ENCODE results near the gene SIPA1L3. TPM values are rescaled to one million over a fixed set of nuclear protein-coding genes. Genes with fewer than 3 reads are reported as not detected.

Gene SIPA1L3
- total RNA-seq, 2 experiments from 2014 or later: 8.9 to 9.8 TPM

GRCh38 chr19:38132781-38133180, 225.8 kb downstream of the SIPA1L3 start:
- Mint-ChIP-seq H3K36me3 (ENCODE audit: low read depth) (no peaks in the 10 kb centered on the region), H3K4me1 (ENCODE audit: low read depth) (no peaks in the 10 kb centered on the region), H3K4me3 (no peak overlapping the region), H3K27me3 (no peaks in the 10 kb centered on the region), H3K27ac (no peak overlapping the region), H3K9me3 (no peaks in the 10 kb centered on the region)
- no peak for TF ChIP-seq CTCF (IDR thresholded peaks at IDR 0.05)
- POLR2A ChIA-PET: no interaction called here
- DNase-seq (no peak), ATAC-seq (no peak)
- CTCF ChIA-PET: interaction anchor here (1.0 to 3.3 kb wide), 3 partner anchors 10 to 230 kb away, joined by 3 to 18 read pairs (median 3); no protein-coding TSS in a partner anchor
- intact Hi-C loops (cut with micrococcal nuclease): no loop called here

GRCh38 chr19:38133319-38133718, 226.3 kb downstream of the SIPA1L3 start:
- Mint-ChIP-seq H3K9me3 (no peaks in the 10 kb centered on the region), H3K27ac (no peak overlapping the region), H3K4me3 (no peak overlapping the region), H3K27me3 (no peaks in the 10 kb centered on the region), H3K36me3 (ENCODE audit: low read depth) (no peaks in the 10 kb centered on the region), H3K4me1 (ENCODE audit: low read depth) (no peaks in the 10 kb centered on the region)
- TF ChIP-seq CTCF (IDR thresholded peaks at IDR 0.05): no peak
- ATAC-seq (no peak), DNase-seq (no peak)
- POLR2A ChIA-PET: no interaction called here
- CTCF ChIA-PET: interaction anchor here (0.7 to 3.3 kb wide), 5 partner anchors 9 to 231 kb away, joined by 3 to 18 read pairs (median 3); no protein-coding TSS in a partner anchor
- intact Hi-C loops (cut with micrococcal nuclease): no loop called here

GRCh38 chr19:38134540-38135149, 227.6 kb downstream of the SIPA1L3 start:
- H3K27me3 Mint-ChIP-seq: no peaks in the 10 kb centered on the region
- H3K36me3 Mint-ChIP-seq (ENCODE audit: low read depth): no peaks in the 10 kb centered on the region
- ChIA-PET CTCF (interaction anchor here (0.7 to 3.3 kb wide), 9 partner anchors 8 to 238 kb away, joined by 3 to 18 read pairs (median 5); no protein-coding TSS in a partner anchor), POLR2A (no interaction called here)
- DNase-seq (peak; percentile 59), ATAC-seq (no peak)
- intact Hi-C loops (cut with micrococcal nuclease): no loop called here
- H3K4me3 Mint-ChIP-seq: no peak overlapping the region
- H3K4me1 Mint-ChIP-seq (ENCODE audit: low read depth): no peaks in the 10 kb centered on the region
- no peaks in the 10 kb centered on the region for H3K9me3 Mint-ChIP-seq
- peak; percentile 54 for TF ChIP-seq CTCF (IDR thresholded peaks at IDR 0.05)
- H3K27ac Mint-ChIP-seq: no peak overlapping the region

- no peak overlapping the region for H3K27ac Mint-ChIP-seq
- DNase-seq (no peak), ATAC-seq (no peak)
- no peaks in the 10 kb centered on the region for H3K4me1 Mint-ChIP-seq (ENCODE audit: low read depth)
- no peaks in the 10 kb centered on the region for H3K36me3 Mint-ChIP-seq (ENCODE audit: low read depth)
- H3K9me3 Mint-ChIP-seq: no peaks in the 10 kb centered on the region
- no peaks in the 10 kb centered on the region for H3K27me3 Mint-ChIP-seq
- no peak for TF ChIP-seq CTCF (IDR thresholded peaks at IDR 0.05)
- intact Hi-C loops (cut with micrococcal nuclease): no loop called here
- ChIA-PET POLR2A (no interaction called here), CTCF (interaction anchor here (0.7 to 3.3 kb wide), 9 partner anchors 7 to 238 kb away, joined by 3 to 18 read pairs (median 5); no protein-coding TSS in a partner anchor)
- H3K4me3 Mint-ChIP-seq: no peak overlapping the region
Observed at GRCh38 chr19:38135150-38135998, 228.4 kb downstream of the SIPA1L3 start.

- no peaks in the 10 kb centered on the region for H3K27me3 Mint-ChIP-seq
- CTCF ChIA-PET: interaction anchor here (1.3 kb wide), 1 partner anchor 237 kb away, joined by 4 read pairs; no protein-coding TSS in a partner anchor
- H3K27ac Mint-ChIP-seq: no peak overlapping the region
- intact Hi-C loops (cut with micrococcal nuclease): no loop called here
- DNase-seq: no peak
- no peak for TF ChIP-seq CTCF (IDR thresholded peaks at IDR 0.05)
- POLR2A ChIA-PET: interaction anchor here (0.6 kb wide), 2 partner anchors 9 to 146 kb away, joined by 3 read pairs; no protein-coding TSS in a partner anchor
- no peak for ATAC-seq
- peaks cover 8% of the 10 kb centered on the region for H3K4me1 Mint-ChIP-seq (ENCODE audit: low read depth)
- no peaks in the 10 kb centered on the region for H3K36me3 Mint-ChIP-seq (ENCODE audit: low read depth)
- H3K9me3 Mint-ChIP-seq: no peaks in the 10 kb centered on the region
- no peak overlapping the region for H3K4me3 Mint-ChIP-seq
Observed at GRCh38 chr19:38139122-38139521, 232.1 kb downstream of the SIPA1L3 start.

Measured in activated CD8-positive, alpha-beta T cell treated with anti-CD3 and anti-CD28 coated beads for 36 hours (primary cell).